Caco-2 (cell line): Measurements from ENCODE around the gene STAT5B. TPM values are rescaled to one million over a fixed set of nuclear protein-coding genes. Genes with fewer than 3 reads are reported as not detected.
A peak's percentile ranks its signal among the peaks of the same experiment; 100 is the strongest.

Experiments used
- BruUV-seq: library from RNA; stranded (reverse); fragments of 400-500 nt; replicated peaks from 2 replicates; lab custom pipeline; 2021; lab: Mats Ljungman, UMichigan
- CTCF ChIA-PET: fragments of 300-600 bp; sonication (Branson Sonifier 250); formaldehyde crosslinking; loops from one replicate; lab custom pipeline; 2022; ENCODE audit warnings: antibody characterized with exemption; lab: Charles Lee
- POLR2A ChIA-PET: fragments of 300-600 bp; sonication (Branson Sonifier 250); formaldehyde crosslinking; loops from one replicate; lab custom pipeline; 2022; ENCODE audit warnings: antibody characterized with exemption; lab: Charles Lee
- DNase-seq, 2 experiments: peaks; one replicate each; pipeline versions ENCODE4 v3.0.0 to v3.0.0-alpha.2; 2020 to 2022
- H3K27me3 ChIP-seq: replicated peaks from 2 replicates; pipeline ENCODE4 v1.6.0; 2011; ENCODE audit warnings: low read length; ENCODE audit not compliant: control insufficient read depth, insufficient read depth
- H3K36me3 ChIP-seq: 2 replicates; pipeline ENCODE4 v1.5.1; 2011; ENCODE audit warnings: low read length; ENCODE audit not compliant: control insufficient read depth, insufficient read depth
- H3K4me1 ChIP-seq: fragments of 250-450 bp; sonication (Bioruptor Pico); 2 replicates; pipeline ENCODE4 v1.5.1; 2020; ENCODE audit warnings: mild to moderate bottlenecking
- H3K4me3 ChIP-seq: 2 replicates; pipeline ENCODE4 v1.5.1; 2011; ENCODE audit warnings: low read depth, mild to moderate bottlenecking, control low read depth, low read length
- H3K9me3 ChIP-seq: fragments of 250-450 bp; sonication (Bioruptor Pico); 2 replicates; pipeline ENCODE4 v1.5.1; 2020; ENCODE audit warnings: mild to moderate bottlenecking, moderate library complexity
- H3K27ac Mint-ChIP-seq: one replicate; pipeline ENCODE4 v1.8.0; 2022; ENCODE audit warnings: mixed read lengths; ENCODE audit not compliant: unreplicated experiment
- H3K27me3 Mint-ChIP-seq: one replicate; pipeline ENCODE4 v1.8.0; 2022; ENCODE audit warnings: mixed read lengths; ENCODE audit not compliant: insufficient read depth, unreplicated experiment
- H3K36me3 Mint-ChIP-seq: one replicate; pipeline ENCODE4 v1.8.0; 2022; ENCODE audit warnings: mild to moderate bottlenecking, mixed read lengths; ENCODE audit not compliant: insufficient read depth, unreplicated experiment
- H3K4me1 Mint-ChIP-seq: one replicate; pipeline ENCODE4 v1.8.0; 2022; ENCODE audit warnings: low read depth, mixed read lengths; ENCODE audit not compliant: unreplicated experiment
- H3K4me3 Mint-ChIP-seq: one replicate; pipeline ENCODE4 v1.8.0; 2022; ENCODE audit warnings: mild to moderate bottlenecking, moderate library complexity, mixed read lengths; ENCODE audit not compliant: unreplicated experiment
- H3K9me3 Mint-ChIP-seq: one replicate; pipeline ENCODE4 v1.8.0; 2022; ENCODE audit warnings: mixed read lengths; ENCODE audit not compliant: unreplicated experiment
- CTCF ChIP-seq, 2 experiments: fragments of 200-600 bp in 1 of 2; IDR thresholded peaks; 1 replicate in 1 of 2; 2 replicates in 1 of 2; pipeline versions ENCODE4 v1.5.1 to v1.8.0; 2011 to 2022; ENCODE audit warnings: antibody characterized with exemption in 1 of 2, control low read depth in 1 of 2, inconsistent platforms in 1 of 2, low read depth in 1 of 2, low read length in 1 of 2, mild to moderate bottlenecking in 1 of 2, moderate library complexity in 1 of 2; ENCODE audit not compliant: insufficient read depth in 1 of 2, severe bottlenecking in 1 of 2, unreplicated experiment in 1 of 2
- intact Hi-C: fragments of 100-400 bp; cut with micrococcal nuclease; formaldehyde crosslinking; loops from one replicate; pipeline ENCODE4 v1.10.0; 2022; ENCODE audit not compliant: unreplicated experiment
- total RNA-seq: library from RNA; stranded (reverse); gene quantifications from 2 replicates; pipeline ENCODE4 v1.2.3, GENCODE V29; 2022

STAT5B gene
- total RNA-seq, 1 experiment from 2014 or later, result 46.9 TPM

GRCh38 chr17:42312035-42312284, 35.8 kb upstream of the STAT5B start:
- Histone ChIP-seq H3K4me1 (peaks cover 17% of the 10 kb centered on the region), H3K4me3 (no peak overlapping the region), H3K27me3 (no peaks in the 10 kb centered on the region), H3K9me3 (no peaks in the 10 kb centered on the region), H3K36me3 (0 out of 2 replicates have a peak, but pooled peaks cover 3% of the 10 kb centered on the region)
- Mint-ChIP-seq H3K36me3 (peaks cover 59% of the 10 kb centered on the region), H3K27ac (peak overlapping the region; percentile 33), H3K9me3 (no peaks in the 10 kb centered on the region), H3K4me3 (no peak overlapping the region), H3K27me3 (no peaks in the 10 kb centered on the region), H3K4me1 (peaks cover 19% of the 10 kb centered on the region)
- BruUV-seq, result no TSS peak
- CTCF ChIA-PET, result interaction anchor here (0.5 kb wide), 1 partner anchor 13 kb away, joined by 3 read pairs; no protein-coding TSS in a partner anchor
- POLR2A ChIA-PET, result no interaction called here
- intact Hi-C loops, result no loop called here
- DNase-seq, result no peak
- no peak for TF ChIP-seq CTCF (IDR thresholded peaks at IDR 0.05; ENCODE audit: insufficient read depth in 1 of 2, low read depth in 1 of 2, low read length in 1 of 2, severe bottlenecking in 1 of 2, unreplicated experiment in 1 of 2)

- POLR2A ChIA-PET, result no interaction called here
- no peaks in the 10 kb centered on the region for H3K9me3 ChIP-seq
- intact Hi-C loops, result no loop called here
Measured at GRCh38 chr17:42311240-42312034, 35.2 kb upstream of the STAT5B start.

GRCh38 chr17:42310787-42311215, 34.6 kb upstream of the STAT5B start:
- Mint-ChIP-seq H3K4me1 (peaks cover 14% of the 10 kb centered on the region), H3K9me3 (no peaks in the 10 kb centered on the region), H3K4me3 (no peak overlapping the region), H3K27ac (peak overlapping the region; percentile 33), H3K36me3 (peaks cover 53% of the 10 kb centered on the region), H3K27me3 (no peaks in the 10 kb centered on the region)
- no peak overlapping the region for H3K4me3 ChIP-seq
- 0 out of 2 replicates have a peak, but pooled peaks cover 1% of the 10 kb centered on the region for H3K36me3 ChIP-seq
- no peak for DNase-seq
- no peaks in the 10 kb centered on the region for H3K9me3 ChIP-seq
- ChIA-PET POLR2A (no interaction called here), CTCF (no interaction called here)
- intact Hi-C loops, result no loop called here
- no TSS peak for BruUV-seq
- peaks cover 16% of the 10 kb centered on the region for H3K4me1 ChIP-seq
- TF ChIP-seq CTCF (IDR thresholded peaks at IDR 0.05; ENCODE audit: insufficient read depth in 1 of 2, low read depth in 1 of 2, low read length in 1 of 2, severe bottlenecking in 1 of 2, unreplicated experiment in 1 of 2), result no peak
- H3K27me3 ChIP-seq, result no peaks in the 10 kb centered on the region

More at GRCh38 chr17:42311240-42312034, 35.2 kb upstream of the STAT5B start:
- Histone ChIP-seq H3K4me3 (no peak overlapping the region), H3K36me3 (0 out of 2 replicates have a peak, but pooled peaks cover 3% of the 10 kb centered on the region), H3K4me1 (peaks cover 16% of the 10 kb centered on the region), H3K27me3 (no peaks in the 10 kb centered on the region)
- CTCF ChIA-PET, result interaction anchor here (0.6 kb wide), 1 partner anchor 18 kb away, joined by 3 read pairs; no protein-coding TSS in a partner anchor
- DNase-seq, result peak; percentile 68 to 78
- H3K4me3 Mint-ChIP-seq, result no peak overlapping the region
- no TSS peak for BruUV-seq
- peak overlapping the region; percentile 33 for H3K27ac Mint-ChIP-seq
- no peaks in the 10 kb centered on the region for H3K9me3 Mint-ChIP-seq
- H3K36me3 Mint-ChIP-seq, result peaks cover 54% of the 10 kb centered on the region
- H3K4me1 Mint-ChIP-seq, result peaks cover 14% of the 10 kb centered on the region
- no peaks in the 10 kb centered on the region for H3K27me3 Mint-ChIP-seq
- TF ChIP-seq CTCF (IDR thresholded peaks at IDR 0.05; ENCODE audit: insufficient read depth in 1 of 2, low read depth in 1 of 2, low read length in 1 of 2, severe bottlenecking in 1 of 2, unreplicated experiment in 1 of 2), result no peak
